Superior temporal gyrus (tissue), 1 donor: Measurements from ENCODE around the gene GABRQ.
A peak's percentile ranks its signal among the peaks of the same experiment; 100 is the strongest.

Experiments
- DNase-seq: peaks from one replicate; pipeline ENCODE4 v3.0.0-alpha.2; 2016; ENCODE audit errors: extremely low spot score

The GABRQ gene

DNA sequence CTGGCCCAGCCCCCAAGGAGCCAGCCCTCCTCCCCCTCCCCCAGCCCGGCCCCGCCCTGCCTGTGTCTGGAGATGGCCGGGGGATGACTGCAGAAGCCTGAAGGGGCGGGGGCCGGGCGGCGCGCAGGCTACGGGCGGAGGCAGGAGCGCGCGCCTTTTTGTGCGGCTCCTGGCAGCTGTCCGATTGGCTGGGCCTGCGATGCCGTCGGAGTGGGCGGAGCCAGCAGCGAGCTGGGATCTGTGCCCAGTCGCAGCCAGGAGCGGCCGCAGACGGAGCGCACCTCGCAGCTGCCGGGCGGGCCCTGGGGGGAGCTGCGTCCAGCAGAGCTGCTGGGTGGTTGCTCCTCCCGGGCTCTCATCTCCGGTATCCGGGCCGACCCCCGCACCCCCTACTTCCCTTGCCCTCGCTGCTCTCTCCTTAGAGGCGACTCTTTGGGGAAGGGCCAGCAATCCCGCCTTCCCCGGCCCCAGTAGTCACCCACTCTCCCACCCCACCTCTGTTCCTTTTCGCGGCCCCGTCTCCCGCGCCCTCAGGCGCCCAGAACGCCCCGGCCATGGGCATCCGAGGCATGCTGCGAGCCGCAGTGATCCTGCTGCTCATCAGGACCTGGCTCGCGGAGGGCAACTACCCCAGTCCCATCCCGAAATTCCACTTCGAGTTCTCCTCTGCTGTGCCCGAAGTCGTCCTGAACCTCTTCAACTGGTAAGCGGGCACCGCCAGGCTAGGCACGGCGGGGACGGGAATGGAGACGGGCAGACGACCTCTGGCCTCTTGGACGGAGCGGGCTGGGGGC lies at the start of gene GABRQ:
Gene GABRQ, plus strand, starts transcription at position 247 of the 794 bp plus-strand sequence. Its CDS starts 308 bp downstream, at position 555.
- no peak for DNase-seq

DNA sequence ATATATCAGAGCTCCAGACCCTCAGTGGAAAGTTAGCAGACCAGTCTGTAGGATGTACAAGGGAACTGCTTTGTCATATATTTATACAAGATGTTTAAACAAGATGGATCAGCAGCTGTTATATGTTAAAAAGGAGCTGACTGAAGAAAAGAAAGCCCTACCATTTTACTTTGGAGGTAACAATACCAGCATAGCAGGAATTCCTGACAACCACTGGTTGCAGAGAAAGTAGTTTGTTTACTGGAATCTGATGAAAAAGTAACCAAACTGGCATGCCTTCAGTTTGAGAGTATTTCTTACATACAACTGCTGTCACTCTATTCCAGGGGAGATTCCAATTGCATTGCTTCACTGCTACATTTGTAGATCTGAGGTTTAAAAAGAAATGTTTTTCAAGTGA lies 49.5 kb upstream of the GABRQ start:
- no peak for DNase-seq

GRCh38 chrX:152600853-152601633 lies 36.7 kb upstream of the GABRQ start:
- DNase-seq, result peak; percentile 59

DNA sequence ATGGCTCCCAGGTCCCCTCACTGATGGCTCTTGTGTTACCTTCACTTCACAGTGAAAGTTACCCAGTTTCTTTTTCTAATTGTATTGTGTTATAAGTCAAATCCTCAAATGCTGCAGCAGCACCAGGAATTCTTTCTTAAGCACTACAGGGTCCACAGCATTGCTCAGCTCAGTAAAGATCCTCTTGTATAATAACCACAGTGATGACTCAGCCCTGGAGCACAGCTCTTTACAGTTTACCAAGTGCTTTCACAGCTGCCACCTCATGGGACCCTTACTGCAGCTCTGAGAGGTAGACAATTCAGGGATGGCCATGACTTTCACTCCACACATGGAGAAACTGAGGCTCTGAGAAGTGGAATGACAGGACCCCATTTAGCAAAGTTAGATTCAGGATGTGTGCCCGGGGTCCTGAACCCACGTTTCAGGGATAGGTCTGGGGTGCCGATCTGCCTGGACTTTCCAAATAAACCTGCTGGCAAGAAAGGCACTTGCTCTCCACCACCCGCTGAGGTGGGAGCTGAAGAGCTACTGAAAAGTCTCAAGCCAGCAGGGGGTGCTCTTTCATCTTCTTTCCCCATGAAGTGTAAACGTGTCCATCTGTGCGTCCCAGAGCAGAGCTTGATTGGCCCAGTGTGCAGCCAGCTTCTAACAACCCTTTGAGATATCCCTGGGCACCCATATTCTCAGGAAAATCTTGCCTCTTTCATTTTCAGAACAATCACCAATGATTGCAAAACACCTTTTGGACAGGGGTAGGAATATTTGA lies 35.7 kb upstream of the GABRQ start:
- DNase-seq, result peak; percentile 18

- no peak for DNase-seq
Measured at GRCh38 chrX:152614791-152615190, 22.9 kb upstream of the GABRQ start.

DNA sequence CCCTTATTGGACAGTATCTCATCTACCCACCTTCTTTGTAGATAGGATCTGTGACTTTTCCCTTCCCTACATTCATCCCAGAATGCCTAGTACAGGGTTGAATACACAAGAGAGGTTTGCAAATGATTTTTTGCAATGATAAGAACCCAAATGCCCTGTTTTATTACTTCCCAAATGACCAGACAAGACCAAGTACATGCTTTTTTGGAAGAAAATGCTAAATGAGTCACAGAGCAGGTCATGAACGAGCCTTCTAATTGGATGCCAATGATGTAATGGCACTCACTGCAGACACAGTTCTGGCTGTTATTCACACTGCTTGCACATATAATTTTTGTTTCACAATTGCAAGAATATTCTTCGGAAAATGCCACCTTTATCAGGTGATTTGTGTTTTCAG lies 17.8 kb upstream of the GABRQ start:
- DNase-seq, result no peak

- DNase-seq, result peak; percentile 75
Measured at GRCh38 chrX:152632445-152633097, 5.1 kb upstream of the GABRQ start.

DNA sequence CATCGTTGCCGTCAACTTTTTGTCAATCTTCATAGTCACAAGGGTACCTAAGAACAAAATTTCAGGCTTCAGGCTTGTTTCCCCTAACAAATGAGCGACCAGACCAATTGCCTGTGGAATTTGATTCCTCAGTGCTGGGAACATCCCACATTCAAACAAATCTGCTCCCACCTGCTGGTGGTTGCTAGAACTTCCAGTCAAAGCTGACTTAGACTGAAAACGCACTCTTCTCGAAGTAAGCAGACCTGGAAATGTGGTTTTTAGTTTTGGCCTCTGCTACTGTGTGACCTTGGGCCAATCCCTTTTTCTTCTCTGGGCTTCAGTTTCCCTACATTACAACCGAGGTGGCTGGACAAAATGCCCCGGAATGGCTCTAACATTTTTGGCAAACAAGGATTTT lies 1.8 kb upstream of the GABRQ start:
- peak; percentile 73 for DNase-seq

DNA sequence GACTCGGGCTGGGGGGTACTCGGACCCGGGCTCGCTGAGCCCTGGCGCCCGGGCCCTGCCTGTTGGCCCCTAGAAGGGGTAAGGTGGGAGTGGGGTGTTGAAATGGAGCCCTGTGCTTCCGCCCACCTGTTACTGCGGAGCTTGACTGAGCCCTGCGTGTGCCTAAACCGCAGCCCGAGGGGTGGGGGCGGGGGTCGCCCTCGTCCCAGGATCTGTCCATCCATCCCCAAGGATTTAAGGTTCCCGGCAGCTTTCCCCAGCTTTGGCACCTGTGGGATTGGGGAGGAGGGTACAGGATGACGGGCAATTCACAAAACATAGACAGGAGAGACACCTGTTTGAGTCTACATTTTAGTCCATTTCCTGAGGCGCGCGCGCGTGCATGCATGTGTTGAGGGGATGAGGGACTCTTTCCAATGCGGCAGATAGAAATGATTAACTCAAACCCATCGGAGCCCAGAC lies 779 bp downstream of the GABRQ start:
- no peak for DNase-seq

- DNase-seq, result no peak
Measured at GRCh38 chrX:152639426-152639825, 1.7 kb downstream of the GABRQ start.

GRCh38 chrX:152640034-152640818 lies 2.5 kb downstream of the GABRQ start:
- DNase-seq, result no peak

GRCh38 chrX:152641256-152641875 lies 3.7 kb downstream of the GABRQ start:
- DNase-seq, result no peak

DNA sequence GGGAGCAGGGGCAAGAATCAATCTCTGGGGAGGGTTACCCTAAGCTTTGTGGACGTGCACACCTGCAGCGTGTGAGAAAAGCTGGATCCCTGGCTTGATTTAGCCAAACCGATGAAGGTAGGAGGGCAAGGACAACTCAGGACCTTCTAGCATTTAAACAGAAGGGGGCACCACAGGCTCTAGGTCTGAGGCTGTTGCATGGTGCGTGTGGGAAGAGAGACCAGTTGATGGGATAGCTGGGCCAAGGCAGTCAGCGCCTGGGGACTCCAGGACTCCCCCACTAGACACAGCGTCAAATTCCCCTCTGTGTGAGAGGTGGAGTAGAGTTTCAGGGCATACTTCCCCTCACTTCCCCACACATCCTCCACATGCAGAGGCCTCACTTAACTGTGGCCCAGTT lies 4.3 kb downstream of the GABRQ start:
- DNase-seq, result peak; percentile 53

GRCh38 chrX:152642931-152643564 lies 5.4 kb downstream of the GABRQ start:
- peak; percentile 70 for DNase-seq

GRCh38 chrX:152646961-152647360 lies 9.3 kb downstream of the GABRQ start:
- no peak for DNase-seq

DNA sequence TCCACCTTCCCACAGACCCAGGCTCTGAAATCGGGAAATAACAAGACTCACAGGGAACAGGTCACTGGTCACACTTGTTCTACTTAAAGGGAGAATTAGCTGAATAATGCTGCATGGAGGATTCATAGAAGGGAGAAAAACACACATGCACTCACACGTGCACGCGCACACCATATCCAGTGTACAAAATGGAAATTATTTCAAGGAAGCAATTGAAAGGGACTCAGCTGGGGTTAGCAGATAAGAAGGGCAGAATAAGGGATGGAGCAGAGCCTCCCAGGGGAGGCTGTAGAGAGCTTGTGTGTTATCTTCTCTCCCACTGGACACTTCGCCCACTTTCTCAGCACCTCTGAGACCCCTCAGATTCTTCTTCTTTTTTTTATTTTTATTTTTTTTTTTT lies 10.3 kb downstream of the GABRQ start:
- DNase-seq, result no peak

DNA sequence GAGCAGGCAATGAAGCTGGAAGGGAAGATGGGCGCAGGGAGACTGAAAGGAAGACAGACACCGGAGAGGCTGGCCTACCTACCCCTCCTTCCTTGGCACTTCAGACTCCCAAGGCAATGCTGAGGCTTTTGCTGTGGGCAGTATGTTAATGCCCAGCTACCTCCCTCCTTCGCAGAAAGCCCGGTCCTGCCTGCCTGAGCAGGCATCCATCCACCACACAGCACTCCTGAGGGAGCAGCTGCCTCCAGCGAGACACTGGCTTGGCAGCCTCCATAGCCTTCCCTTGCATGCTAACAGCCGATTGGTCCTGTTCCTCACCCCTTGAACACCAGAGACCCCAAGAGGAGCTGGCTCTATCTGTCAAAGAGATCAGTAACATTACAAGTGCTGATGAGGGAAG lies 14.4 kb downstream of the GABRQ start:
- DNase-seq, result no peak

DNA sequence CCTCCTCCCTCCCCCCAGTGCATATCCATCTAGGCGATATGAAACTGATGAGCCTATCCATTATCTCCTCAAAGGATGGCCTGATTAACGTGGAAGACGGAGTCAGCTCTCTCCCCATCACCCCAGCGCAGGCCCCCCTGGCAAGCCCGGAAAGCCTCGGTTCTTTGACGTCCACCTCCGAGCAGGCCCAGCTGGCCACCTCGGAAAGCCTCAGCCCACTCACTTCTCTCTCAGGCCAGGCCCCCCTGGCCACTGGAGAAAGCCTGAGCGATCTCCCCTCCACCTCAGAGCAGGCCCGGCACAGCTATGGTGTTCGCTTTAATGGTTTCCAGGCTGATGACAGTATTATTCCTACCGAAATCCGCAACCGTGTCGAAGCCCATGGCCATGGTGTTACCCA lies 14.8 kb downstream of the GABRQ start:
- no peak for DNase-seq

DNA sequence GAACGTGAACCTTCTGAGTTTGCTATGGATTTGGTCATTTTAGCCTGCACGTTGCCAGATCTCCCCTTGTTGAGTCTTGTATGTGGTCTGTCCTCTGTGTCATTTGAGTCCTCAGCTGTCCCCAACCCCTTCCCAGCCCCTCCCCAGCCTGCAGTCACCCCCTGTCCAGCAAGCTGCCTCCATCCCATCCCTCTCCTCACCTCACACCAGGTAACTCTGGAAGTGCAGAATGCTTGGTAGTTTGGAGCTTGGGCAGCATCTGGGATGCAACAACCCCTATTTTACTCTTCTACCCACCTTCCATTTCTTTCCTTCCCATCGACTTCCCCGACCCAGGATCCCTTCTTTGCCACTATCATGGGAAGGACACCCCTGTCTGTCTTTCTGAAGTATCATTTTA lies 18.4 kb downstream of the GABRQ start:
- no peak for DNase-seq

- DNase-seq, result no peak
Measured at GRCh38 chrX:152656890-152657289, 19.2 kb downstream of the GABRQ start.
